Globus pallidus (tissue), 1 donor: ENCODE data around the gene APEH.
A peak's percentile ranks its signal among the peaks of the same experiment; 100 is the strongest.
"Not testable (repeated sequence)": the region's sequence is repeated elsewhere in the genome, so short reads cannot be mapped to it uniquely, and the experiment has no call there.

ENCODE experiments used
- DNase-seq: peaks from one replicate; pipeline ENCODE4 v3.0.0-alpha.2; 2015; ENCODE audit warnings: low spot score

Gene APEH

DNA sequence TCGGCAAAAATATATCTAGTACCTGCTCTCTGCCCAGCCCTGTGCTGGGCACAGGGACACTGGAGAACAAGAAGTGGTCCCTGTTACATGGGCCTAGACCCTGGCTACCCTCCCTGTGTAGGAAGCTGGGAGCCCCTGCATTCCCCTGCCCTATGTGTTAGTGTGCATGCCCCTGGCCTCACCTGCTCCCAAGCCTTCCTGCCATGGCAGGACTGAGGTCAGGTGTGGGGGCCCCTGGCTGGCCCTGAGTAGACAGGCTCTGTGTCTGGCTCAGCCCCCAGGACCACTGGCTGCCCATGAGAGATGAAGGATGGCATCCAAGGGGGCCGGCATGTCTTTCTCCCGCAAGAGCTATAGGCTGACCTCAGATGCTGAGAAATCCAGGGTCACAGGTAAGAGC is 16.7 kb downstream of the APEH start:
- DNase-seq: not testable (repeated sequence)

DNA sequence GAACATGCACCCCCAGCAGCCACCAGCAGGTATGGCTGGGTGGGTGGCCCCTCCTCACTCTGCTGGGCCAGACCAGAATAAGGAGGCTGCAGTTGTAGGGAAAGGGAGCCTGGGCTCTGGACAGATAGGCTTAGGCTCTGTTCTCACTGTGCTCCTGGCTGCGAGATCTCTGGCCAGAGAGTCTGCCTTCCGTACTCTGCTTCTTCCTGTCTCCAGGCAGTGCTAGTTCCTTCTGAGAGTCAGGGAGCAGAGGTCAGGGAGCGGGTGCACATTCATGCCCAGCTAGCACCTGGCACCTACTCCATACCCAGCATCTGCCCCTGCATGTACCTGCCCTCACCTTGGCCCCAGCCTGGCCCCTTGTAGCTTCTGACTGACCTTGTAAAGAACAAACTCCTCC is 17.3 kb downstream of the APEH start:
- DNase-seq: not testable (repeated sequence)

DNA sequence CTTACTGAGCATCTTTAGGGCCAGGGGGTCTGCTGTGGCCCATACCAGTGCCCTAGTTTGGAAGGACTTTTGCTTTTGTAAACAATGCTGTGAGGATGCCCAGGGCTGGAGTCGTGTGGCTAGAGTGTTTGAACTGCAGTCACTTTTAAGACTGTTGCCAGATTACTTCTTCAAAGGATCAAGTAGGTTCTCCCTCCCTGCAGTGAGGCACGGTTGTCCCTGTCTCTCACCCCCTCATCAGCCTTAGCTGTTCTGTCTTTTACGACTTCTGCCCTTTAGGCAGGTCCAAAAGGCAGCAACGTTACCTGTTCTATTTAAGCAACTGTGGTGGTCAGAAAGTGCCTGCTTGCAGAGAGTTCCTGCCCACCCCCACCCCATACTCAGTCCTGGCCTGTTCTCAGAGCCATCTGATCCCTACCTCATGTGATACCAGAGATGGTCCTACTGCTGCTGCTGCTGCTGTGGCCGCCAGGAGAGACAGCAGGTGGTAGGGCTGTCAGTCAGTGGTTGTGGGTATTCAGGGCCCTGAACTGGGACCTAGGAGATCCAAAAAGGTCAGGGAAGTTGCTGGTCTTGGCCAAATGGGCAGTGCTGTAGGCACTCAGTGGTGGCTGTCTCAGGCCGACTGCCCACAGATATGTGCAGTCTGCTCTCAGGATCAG is 20.4 kb downstream of the APEH start:
- not testable (repeated sequence) for DNase-seq

DNA sequence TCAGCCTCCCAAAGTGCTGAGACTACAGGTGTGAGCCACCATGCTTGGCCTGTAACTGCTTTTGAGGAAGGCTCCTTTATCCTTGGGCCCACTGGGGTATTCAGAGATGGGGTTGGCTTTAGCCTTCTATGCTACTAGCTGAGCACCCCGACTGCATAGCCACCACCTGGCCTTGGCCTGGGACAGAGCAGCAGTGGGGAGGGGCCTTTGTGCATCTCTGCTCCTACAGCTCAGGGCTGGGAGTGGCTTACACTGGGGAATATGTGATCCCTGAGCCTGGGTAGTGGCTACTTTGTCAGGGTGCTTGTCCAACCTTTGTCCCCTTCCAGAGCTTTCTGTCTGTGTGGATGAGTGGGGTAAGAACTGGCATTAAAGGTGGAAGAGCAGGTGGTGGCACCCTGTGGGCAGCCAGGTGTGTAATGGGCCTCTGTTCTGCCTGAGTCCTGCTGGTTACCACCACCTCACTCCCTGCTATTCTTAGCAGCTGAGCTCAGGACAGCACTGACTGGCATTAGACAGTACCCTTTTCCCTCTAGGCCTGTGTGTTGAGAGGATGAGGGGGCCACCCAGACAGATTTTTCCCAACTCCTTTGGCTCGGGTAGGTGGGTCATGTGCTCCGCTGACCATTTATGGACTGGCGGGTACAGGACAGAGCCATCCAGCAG is 21.3 kb downstream of the APEH start:
- not testable (repeated sequence) for DNase-seq

DNA sequence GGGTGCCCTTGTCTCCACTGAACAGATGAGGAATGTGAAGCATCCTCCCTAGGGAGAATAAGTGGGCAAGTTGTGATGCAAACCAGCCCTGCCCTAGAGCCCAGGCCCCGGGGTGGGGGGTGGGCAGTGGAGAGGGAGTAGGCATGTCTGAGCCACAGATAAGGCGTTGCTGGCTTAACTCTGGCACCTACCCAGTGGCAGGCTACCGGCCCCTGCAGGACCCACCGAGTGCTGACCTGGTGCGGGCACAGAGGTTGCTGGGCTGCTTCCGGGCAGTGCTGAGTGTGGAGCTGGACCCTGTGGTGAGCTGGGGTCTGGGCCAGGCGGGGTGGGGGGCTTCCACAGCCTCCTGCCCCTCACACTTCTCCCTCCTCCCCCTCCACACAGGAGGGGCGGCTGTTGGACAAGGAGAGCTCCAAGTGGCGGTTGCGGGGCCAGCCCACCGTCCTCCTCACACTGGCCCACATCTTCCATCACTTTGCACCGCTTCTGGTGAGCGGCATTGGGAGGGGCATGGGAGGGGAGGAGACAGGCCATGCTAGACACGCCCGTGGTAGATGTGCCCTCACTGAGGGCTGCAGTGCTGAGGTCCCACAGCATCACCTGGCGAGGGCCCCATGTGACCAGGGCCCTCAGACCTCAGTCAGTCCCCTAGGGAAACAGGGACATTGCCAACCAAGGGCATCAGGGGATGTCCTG is 25.3 kb downstream of the APEH start:
- DNase-seq: no peak

DNA sequence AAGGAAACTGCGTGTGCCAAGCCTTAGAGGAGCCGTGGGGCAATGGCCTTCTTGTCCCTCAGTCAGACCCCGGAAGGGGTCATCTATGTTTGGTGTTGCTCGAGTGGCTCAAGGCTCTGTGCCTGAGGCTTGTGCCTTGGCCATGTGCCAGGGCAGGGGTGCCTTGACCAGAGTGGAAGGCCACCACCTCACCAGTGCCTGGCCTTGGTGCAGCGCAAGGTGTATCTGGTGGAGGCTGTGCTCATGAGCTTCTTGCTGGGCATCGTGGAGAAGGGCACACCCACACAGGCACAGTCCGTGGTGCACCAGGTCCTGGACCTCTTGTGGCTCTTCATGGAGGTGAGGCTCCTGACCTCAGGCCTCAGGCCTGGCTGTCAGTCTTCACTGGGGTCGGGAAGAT is 25.9 kb downstream of the APEH start:
- no peak for DNase-seq

DNA sequence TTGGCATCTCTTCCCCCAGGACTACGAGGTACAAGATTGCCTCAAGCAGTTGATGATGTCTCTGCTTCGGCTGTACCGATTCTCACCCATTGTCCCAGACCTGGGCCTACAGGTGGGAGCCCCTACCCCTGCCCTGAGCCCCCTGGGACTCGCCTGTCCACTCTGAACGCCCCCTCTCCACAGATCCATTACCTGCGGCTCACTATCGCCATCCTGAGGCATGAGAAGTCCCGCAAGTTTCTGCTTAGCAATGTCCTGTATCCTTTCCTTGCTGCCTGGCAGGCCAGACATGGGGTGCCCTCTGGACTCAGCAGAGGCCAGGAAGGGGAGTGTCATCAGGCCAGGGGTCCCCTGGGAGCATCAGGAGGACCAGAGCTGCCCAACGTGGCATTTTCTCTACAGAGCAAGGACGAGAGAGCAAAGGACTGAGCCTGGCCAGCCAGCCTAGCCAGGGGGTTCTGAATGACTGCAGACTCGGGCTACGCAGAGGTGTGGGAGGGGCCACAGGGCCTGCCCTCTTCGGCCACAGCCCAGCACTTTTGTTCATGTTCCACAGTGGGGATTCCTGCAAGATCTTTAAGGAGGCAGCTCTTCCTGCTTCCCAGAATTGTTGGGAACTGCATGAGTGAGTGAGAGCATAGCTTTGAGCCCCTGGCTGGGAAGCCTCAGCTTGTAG is 26.4 kb downstream of the APEH start:
- no peak for DNase-seq

DNA sequence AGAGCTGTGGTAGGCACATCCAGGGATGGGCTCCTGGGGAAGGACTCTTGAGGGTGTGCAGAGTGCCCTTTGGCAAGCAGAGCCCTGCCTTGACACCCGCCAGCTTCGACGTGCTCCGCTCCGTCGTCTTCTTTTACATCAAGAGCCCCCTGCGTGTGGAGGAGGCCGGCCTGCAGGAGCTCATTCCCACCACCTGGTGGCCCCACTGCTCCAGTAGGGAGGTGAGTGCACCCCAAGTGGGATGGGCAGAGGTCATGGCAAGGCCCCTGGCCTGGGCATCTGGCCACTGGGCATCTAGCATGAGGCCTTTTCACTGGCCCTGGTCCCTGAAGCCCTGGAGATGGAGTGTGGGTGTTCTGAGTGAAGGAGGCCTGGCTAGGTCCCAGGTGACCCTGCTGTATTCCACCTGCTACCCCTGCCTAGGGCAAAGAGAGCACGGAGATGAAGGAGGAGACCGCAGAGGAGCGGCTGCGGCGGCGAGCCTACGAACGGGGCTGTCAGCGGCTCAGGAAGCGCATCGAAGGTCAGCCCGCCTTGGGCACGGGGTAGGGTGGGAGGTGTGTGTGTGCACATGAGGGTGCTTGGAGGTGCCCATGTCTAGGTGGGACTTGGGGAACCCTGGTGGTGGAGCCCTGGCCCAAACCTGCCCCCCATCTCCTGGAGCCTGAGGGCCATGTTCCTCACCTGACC is 27.4 kb downstream of the APEH start:
- DNase-seq: no peak

DNA sequence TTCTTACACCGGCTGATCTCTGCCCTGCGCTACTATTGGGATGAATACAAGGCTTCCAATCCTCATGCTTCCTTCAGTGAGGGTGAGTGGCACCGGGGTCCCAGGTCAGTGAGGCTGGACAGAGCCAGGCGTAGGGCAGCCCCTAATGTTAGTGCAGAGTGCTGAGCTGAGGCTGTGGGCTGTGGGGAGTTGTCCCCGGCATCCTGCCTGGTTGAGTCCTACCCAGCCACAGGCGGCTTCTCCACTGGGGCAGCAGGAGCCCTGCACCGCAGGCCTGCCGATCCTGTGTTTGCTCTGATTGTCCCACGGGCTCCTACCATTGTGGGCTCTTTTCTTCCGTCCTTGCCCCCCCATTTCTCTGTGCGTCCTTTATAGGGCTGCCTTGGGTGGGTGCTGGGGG is 28.5 kb downstream of the APEH start:
- DNase-seq: no peak

DNA sequence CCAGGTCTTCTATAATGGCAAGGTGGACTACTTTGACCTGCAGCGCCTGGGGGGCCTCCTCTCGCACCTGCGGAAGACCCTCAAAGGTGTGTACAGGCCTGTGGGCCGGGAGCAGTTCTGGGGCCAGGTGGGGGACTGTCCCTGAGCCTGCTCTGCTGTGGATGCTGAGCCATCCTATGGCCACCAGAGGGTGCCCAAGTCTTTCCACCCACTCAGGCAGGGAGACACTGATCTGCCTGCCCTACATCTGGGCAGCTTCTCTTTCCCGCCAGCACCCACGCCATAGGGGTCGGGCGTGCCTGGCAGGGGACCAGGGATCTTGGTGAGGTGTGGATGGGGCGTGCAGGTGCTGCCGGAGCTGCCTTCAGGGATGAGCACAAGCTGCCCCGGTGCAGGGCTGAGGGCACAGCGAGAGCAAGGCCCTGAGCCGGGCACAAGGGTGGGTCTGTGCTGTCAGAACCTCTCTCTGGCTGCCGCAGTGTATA is 29.3 kb downstream of the APEH start:
- peak; percentile 53 for DNase-seq

DNA sequence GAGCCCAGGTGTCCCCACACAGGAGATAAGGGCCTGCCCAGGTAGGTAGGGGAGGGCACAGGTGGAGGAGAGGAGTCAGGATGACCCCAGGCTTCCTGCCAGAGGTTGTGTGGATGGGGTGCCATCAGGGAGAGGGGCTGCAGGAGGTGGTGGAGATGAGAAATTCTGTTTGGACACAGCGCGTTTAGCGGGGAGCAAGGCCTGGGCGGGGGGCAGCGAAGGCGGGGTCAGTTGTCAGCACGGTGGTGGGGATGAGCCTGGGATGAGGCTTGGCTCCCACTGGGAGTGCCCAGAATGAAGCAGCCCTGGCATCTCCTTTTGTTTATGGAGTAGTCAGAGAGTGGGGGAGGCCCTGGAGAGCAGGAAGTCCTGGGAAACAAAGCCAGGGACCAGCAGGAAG is 29.8 kb downstream of the APEH start:
- DNase-seq: no peak

DNA sequence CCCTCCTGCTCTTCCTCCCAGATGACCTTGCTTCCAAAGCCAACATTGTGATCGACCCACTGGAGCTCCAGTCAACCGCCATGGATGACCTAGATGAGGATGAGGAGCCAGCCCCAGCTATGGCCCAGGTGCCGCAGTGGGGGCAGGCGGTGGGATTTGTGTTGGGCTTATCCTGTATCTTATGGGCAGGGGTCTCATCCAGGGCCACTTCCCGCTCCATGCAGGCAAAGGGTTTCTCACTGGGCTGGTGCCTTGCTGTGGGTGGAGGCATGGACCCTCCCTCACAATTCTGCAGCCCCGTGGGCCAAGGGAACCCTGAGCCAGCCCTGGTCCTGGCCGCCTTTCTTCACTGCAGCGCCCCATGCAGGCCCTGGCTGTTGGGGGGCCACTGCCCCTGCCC is 30.5 kb downstream of the APEH start:
- no peak for DNase-seq

DNA sequence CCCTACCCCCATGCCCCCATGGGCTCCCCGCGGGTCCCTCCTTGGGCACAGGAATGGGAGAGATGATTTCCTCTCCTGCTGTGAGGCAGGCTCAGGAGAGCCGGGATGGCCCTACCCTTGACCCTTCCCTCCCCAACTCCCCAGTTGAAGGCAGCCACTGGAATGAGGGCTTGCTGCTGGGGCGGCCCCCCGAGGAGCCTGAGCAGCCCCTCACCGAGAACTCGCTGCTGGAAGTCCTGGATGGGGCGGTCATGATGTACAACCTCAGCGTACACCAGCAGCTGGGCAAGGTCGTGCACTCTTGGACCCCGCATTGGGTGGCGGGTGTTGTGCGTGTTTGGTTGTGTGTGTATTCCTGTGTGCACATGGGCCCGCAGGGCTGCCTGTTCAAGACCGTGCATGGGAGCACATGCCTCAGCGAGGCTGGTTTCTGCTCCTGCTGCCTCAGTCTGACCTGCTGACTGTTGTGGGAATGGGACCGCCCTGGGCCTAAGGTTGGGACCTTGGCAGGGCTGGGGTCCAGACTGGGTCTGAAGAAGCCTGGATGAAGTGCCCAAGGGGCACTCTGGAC is 31.3 kb downstream of the APEH start:
- no peak for DNase-seq

DNA sequence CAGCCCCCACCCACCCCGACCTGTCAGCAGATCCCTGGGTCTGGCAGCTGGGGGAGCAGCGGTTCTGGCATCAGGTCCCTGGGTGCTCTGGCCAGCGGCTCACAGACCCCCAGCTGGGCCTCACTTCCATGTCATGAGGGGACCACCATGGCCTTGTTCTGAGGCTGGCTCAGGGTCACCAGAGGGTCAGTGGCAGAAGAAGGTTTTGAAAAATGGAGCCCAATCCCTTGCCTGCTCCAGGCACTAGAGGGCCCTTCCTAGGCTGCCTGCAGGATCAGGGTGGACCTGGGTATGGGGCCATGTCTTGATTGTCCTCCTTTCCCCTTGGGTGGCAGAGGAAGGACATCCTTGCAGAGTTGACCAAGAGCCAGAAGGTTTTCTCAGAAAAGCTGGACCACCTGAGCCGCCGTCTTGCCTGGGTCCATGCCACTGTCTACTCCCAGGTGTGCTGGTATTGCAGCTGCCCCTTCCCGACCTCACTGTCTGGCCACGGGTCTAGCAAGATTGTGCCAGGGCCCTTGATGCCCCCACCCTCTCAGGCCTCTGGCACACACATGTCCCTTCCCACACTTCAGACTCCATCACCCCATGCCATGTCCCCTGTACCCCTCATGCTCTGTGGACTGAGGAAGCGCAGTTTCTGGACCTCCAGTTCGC is 32.4 kb downstream of the APEH start:
- no peak for DNase-seq

DNA sequence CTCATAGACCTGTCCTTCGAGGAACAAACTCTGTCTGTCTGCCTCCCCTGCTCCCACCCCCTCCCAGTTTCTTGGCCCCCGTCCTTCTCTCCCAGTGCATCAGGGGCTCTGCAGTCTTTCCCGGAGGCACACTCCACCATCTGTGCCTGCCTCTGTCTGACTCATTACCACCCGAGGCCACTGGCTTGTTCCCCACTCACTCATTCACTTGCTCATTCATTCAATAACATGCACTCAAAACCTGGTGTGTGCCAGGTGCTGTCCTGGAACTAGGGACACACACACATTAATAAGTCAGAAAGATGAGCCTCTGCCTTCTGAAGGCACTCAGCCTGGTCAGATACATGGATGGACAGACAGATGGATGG is 32.9 kb downstream of the APEH start:
- DNase-seq: no peak

DNA sequence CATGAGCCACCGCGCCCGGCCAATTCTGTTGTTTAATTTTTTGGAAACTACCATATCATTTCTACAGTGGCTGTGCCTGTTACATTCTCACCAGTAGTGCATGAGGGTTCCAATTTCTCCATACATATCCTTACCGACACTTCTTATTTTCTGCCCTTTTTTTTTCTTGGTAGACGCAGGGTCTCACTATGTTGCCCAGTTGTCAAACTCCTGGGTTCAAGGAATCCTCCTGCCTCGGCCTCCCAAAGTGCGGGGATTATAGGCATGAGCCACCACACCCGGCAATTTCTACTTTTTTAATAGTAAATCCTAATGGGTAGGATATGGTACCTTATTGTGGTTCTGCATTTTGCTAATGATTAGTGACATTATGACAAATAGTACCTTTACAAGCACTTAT is 35.7 kb downstream of the APEH start:
- no peak for DNase-seq

DNA sequence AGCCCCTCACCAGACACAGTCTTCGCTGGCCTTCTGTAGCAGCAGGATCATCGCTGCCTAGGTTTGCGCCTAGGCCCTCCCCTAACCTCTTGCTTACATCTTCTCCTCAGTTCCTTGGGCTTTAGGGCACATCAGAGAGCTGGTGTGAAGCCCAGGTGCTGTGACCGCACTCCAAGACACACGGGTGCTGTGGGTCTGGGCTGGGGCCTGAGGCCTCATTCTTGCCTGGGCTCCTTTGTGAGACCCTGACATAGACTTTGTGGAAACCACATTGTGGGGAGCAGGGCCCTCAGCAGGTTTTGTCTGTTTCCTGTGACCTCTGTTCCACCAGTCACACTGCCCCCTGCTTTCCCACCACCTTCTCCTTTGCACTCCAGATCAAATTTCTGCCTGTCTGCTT is 37.3 kb downstream of the APEH start:
- DNase-seq: no peak

DNA sequence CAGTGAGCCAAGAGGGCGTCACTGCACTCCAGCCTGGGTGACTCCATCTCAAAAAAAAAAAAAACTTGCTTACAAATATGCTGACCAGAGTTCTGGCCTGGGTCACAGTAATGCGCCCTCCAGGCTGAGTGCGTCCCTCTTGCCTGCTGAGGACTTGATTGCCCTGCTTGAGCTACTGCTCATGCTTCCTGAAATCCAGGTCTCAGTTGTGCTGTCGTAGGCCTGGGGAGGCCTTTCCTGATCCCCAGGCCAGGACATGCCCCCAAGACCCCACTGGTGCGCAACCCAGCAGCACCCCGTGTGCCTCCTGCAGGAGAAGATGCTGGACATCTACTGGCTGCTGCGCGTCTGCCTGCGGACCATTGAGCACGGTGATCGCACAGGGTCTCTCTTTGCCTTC is 38.0 kb downstream of the APEH start:
- no peak for DNase-seq

DNA sequence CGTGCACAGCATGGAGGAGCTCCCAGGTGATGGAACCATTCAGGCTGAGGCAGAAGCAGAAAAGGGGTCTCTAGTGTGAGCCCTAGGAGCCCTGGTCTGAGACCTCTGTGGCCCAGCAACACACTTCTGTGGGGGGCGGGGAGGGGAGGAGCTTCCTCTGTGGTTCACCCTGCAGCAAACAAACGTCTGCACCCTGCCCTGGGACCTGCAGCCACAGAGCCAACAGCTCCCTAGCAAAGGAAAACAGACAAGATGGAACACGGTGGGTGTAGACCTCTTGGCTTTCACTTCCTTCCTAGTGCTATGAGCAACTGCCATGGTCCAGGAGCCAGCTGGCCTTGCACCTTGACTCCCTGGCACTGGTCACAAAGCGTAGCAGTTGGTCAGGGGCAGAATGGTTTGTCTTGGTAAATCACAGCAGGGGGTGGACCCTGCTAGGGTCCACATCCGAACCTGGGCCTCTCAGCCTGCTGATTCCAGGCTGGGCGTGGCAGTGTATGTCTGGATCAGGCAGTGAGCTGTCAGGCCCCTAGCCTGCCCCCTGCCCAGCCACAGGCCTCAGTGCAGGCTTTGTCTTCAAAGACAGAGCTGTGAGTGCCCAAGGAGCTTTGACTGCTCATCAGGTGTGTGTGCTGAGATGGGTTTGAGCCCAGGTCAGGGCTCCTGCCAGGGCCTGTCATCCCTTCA is 38.6 kb downstream of the APEH start:
- DNase-seq: no peak

DNA sequence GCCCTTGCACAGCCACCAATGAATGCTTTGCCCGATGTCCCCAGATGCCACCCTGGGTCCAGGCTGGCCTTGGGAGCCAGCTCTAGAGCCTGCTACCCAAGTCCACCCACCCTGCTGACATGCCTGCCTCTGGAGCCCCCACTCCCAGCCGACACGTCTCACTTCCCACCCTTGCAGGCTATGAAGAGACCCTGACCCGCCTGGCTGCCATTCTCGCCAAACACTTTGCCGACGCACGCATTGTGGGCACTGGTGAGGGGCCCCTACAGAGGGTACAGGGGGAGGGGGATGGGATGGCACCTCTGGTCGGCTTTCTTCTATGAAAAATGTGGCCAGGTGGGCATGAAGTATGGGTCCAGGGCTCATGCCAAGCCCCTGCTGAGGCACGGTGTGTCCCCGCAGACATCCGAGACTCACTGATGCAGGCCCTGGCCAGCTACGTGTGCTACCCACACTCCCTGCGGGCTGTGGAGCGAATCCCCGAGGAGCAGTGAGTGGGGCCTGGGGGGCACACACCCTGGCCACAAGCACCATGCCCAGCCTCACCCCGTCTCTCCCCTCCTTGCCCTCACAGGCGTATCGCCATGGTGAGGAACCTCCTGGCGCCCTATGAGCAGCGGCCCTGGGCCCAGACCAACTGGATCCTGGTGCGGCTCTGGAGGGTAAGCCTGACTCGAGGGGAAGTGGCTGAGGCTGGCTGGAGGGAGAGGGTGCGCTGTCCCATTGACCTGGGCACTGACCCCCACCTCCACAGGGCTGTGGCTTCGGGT is 39.4 kb downstream of the APEH start:
- DNase-seq: no peak
